Measurements from ENCODE around the gene GADD45B.
"Not testable (repeated sequence)": the region's sequence is repeated elsewhere in the genome, so short reads cannot be mapped to it uniquely, and the experiment has no call there.

The GADD45B gene

DNA sequence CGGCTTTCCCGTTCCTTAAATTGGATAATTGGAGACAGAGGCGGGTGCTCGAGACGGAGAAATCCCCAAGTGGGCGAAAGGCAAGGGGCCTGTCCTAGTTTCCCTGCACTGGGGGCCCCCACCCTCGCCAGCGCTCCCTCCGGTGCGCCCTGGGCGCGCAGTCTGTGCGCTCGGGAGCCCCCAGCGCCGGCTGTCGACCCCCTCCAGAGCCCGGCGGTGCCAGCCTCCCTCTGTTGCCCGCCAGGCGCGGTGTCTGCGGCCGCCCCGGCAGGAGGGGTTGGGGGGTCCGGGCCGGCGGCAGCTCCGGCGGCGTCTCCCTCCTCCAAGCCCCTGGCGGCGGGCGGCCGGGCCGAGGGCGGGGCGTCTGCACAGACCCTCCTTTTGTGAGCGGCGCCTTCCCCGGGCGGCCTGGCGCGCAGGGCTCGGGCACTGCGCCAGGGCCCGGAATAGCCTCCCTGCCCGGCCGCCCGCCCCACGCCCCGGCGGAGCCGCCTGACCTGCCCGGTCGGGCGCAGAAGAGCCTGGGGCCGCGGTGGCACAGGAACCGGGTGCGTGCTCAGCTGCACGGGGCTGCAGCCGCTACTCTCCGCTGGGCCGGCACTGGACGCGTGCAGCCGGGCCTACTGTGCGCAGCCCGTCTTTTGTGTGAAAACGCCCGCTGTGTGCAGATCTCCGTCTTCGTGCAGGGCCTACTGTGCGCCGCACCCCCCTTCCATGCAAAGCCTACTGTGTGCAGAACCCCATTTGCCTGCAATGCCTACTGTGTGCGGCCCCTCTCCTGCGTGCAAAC is 13.2 kb downstream of the GADD45B start:
- peak; percentile 83 for DNase-seq

DNA sequence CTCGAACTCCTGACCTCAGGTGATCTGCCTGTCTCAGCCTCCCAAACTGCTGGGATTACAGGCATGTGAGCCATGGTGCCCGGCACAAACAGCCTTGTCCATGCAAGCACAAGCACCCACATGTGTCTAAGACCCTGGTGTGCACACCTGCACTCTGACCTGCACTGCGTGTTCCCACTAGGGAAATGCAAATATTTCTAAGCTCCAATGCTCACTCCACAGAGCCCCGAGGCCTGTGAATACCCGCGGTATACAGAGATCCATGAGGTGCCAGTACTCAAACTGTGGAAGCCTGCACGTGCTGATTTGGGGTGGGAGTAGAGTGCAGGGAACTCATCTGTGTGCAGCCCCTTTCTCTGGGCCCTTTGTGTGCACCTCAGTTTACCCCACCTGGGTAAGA is 14.7 kb downstream of the GADD45B start:
- no peak for DNase-seq

DNA sequence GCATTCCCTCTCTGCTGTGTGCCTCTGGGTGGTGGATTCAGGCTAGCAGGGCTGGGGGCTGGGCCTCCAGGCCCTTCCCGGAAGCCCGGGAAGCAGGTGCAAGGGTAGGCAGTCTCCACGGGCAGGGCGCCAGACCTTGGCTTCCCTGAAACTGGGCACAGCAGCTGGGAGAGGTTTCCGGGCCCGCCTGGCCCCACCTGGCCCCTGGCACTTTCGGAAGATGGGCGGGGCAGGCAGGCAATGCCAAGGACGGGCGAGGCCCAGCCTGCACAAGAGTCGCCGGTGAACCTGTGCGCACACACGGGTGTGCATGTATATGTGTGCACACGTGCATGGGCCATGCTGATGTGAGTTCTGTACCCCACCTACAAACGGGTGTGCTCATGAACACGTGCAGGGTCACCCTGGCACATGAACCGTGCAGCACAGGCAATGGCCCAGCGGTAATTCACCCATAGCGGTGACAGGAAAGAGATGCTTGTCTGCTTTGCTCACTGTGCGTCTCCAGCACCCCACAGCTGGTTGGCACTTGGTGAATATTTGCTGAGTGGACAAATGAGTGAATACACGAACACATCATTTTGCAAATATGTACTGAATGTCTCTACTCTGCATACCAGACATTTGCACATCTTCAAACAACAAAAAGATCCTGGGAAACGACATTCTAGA is 15.3 kb downstream of the GADD45B start:
- peak; percentile 97 for DNase-seq

- peak; percentile 44 for DNase-seq
These were observed 16.9 kb downstream of the GADD45B start for GRCh38 chr19:2492870-2493269.

GRCh38 chr19:2493448-2493847 is 17.5 kb downstream of the GADD45B start:
- DNase-seq, result not testable (repeated sequence)

DNA sequence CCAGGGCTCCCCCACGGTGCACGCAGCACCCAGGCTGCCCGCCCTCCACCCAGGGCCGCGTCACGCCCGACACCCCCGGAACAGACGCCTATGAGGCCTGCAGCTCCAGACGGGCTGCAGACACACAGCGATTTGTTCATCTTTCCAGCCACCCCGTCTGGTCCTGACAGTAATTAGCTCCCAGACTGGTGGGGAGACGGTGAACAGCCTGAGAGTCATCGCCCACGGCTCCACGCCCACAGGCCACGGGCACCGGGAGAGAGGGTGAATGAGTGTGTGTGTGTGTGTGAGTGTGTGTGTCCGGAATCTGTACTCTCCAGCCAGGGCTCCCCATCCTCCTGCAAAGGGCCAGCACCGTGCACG is 18.1 kb downstream of the GADD45B start:
- peak; percentile 84 for DNase-seq

GRCh38 chr19:2494447-2495129 is 18.7 kb downstream of the GADD45B start:
- peak; percentile 92 for DNase-seq

GRCh38 chr19:2495130-2495641 is 19.3 kb downstream of the GADD45B start:
- DNase-seq, result peak; percentile 85

- peak; percentile 63 for DNase-seq
These were observed 19.9 kb downstream of the GADD45B start for GRCh38 chr19:2495651-2496316.

- DNase-seq, result no peak
These were observed 21.3 kb downstream of the GADD45B start for GRCh38 chr19:2497186-2497585.

DNA sequence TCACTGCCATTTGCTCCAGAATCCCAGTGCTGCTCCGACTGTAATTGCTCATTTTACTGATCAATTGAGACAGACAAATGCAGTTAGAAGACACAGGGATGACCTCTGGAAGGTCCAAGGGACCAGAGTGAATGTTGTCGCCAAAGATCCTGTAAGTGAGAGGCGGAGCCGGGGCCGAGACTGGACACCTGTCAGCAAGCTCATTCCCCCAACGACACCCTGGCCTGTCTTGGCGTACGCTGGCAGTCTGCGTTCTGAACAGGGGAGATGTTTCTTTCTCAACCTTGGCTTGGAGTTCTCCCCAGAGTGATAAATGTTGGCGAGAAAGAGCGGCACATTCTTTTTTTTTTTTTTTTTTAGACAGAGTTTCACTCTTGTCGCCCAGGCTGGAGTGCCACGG is 24.2 kb downstream of the GADD45B start:
- DNase-seq, result no peak

DNA sequence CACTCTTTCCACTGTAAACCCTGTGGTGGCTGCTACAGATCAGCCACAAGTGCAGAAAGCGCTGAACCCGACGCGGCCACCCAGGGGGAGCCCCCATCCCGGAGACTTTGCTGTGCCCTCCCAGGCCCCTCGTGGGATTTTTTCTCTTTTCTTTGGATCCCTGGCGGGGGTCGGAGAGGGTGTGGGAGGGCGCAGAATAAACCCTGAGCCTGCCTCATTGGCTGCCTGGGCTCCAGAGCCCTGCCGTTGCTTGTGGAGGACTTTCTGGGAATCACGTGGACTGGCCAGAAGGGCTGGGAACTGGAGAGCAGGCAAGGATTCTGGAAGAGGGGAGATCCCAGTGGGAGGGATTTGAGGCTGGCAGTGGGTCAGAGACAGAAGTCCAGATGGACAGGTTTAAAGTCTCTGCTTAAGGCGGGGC is 24.9 kb downstream of the GADD45B start:
- peak; percentile 40 for DNase-seq

DNA sequence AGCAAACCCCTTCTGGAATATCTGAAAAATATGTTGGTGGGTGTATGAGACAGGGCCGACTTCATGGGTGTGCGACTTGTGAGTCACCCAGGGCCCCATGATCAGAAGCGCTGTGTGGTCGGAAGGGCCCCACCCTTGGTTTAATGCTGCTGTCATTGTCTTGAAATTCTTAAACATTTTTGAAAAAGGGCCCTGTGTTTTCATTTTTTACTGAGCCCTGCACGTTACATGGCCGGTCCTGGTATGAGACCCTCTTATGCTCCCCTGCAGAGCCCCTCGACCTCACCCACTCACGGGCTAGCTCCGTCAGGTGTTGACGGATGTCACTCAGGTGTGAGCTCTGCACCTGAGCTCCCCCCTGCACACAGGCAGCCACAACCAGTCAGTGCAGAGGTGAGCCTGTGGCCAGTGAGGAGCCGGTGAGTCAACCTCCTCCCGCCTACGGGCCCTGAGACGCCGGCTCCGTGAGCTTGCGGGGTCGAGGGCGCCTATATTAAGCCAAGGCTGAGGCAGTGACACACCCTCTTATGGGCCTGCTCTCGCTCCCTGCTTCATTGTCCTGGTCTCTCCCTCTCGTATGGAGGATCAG is 27.7 kb downstream of the GADD45B start:
- peak; percentile 94 for DNase-seq

DNA sequence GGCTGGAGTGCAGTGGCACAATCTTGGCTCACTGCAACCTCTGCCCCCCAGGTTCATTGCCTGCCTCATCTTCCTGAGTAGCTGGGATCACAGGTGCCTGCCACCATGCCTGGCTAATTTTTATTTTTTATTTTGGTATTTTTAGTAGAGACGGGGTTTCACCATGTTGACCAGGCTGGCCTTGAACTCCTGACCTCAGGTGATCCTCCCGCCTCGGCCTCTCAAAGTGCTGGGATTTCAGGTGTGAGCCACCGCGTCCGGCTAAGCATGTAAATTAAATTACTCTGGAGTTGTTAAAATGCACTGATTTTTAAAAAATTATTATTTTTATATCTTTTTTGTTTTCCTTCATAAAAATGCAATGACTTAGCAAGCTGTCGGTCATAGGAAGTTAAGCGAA is 30.7 kb downstream of the GADD45B start:
- DNase-seq, result not testable (repeated sequence)

- peak; percentile 40 for DNase-seq
These were observed 31.2 kb downstream of the GADD45B start for GRCh38 chr19:2507109-2507508.

GRCh38 chr19:2509096-2509495 is 33.2 kb downstream of the GADD45B start:
- DNase-seq, result no peak

GRCh38 chr19:2511570-2511969 is 35.6 kb downstream of the GADD45B start:
- DNase-seq, result no peak

- DNase-seq, result no peak
These were observed 36.1 kb downstream of the GADD45B start for GRCh38 chr19:2511991-2512390.

DNA sequence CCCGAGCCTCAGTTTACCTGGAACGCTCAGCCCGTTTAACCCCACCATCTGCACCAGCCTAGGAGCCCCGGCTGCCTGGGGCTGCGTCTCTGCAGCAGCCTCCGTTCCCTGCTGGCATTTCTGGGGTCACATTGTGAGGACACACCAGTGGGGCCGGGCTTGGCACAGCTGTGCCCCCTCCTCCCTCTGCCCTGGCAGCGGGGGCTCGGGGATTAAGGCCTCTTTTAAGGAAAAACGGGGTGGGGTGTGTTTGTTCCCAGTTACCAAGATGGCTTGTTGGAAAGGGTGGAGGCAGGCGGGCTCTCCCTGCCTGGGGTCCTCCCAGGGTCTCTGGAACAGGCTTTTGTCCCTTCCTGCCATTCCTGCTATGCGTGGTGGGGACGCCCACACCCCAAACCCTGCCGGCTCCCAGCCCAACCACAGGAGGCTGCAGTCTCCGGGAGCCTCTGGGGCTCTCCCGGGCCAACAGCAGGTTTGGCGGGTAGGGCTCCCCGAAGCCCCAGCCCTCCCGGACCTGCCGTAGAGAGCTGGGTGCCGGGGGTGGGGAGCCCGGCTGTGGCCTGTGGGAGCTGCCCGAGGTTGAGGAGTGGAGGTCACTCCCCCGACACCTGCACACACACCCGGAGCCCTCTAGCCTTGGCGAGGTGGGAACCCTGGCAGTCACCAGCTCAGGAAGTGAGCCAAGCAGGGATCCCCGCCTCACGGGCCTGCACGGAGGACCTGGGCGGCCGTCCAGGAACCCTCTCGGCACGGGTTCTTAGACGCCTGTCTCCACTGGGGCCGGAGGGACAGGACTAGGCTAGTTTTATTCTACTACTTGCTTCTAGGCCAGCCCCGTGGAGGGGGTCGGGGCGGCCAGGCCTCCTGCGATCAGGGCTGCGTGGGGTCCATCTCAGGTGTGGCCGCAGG is 36.9 kb downstream of the GADD45B start:
- DNase-seq, result no peak

- no peak for DNase-seq
These were observed 39.1 kb downstream of the GADD45B start for GRCh38 chr19:2514981-2515518.

GRCh38 chr19:2516727-2517126 is 40.8 kb downstream of the GADD45B start:
- DNase-seq, result no peak

Measured in fibroblast of skin of scalp (primary cell).